HepG2 (cell line): ENCODE measurements around the gene SLC5A5. TPM values are rescaled to one million over a fixed set of nuclear protein-coding genes. Genes with fewer than 3 reads are reported as not detected.
A peak's percentile ranks its signal among the peaks of the same experiment; 100 is the strongest.

Source experiments
- BHLHE40 ChIP-seq: IDR thresholded peaks from 2 replicates; pipeline ENCODE4 v1.6.1; 2011; ENCODE audit warnings: low read length, improper control_type of control experiment
- BORCS8-MEF2B ChIP-seq: sonication (generic); formaldehyde crosslinking; IDR thresholded peaks from 2 replicates; pipeline ENCODE4 v1.8.0; 2022; ENCODE audit warnings: mild to moderate bottlenecking, missing genetic modification reagents
- FOXA1 ChIP-seq, 2 experiments: fragments of 450-650 bp in 1 of 2; sonication (generic) in 1 of 2; formaldehyde crosslinking in 1 of 2; IDR thresholded peaks; 2 replicates each; pipeline versions ENCODE4 v1.4.0 to v1.6.1; 2016 to 2020; ENCODE audit warnings: missing genetic modification reagents in 1 of 2
- FOXP4 ChIP-seq: sonication (generic); formaldehyde crosslinking; IDR thresholded peaks from 2 replicates; pipeline ENCODE4 v1.4.0; 2020; ENCODE audit warnings: missing genetic modification reagents
- IKZF5 ChIP-seq: IDR thresholded peaks from 2 replicates; pipeline ENCODE4 v1.6.1; 2018; ENCODE audit warnings: missing genetic modification reagents, mild to moderate bottlenecking, missing compliant biosample characterization
- RAD21 ChIP-seq: fragments of 450-650 bp; formaldehyde crosslinking; IDR thresholded peaks from 2 replicates; pipeline ENCODE4 v1.5.0; 2020; ENCODE audit warnings: mild to moderate bottlenecking
- TFAP4 ChIP-seq: sonication (generic); IDR thresholded peaks from 2 replicates; pipeline ENCODE4 v1.6.1; 2016; ENCODE audit warnings: low read depth, borderline replicate concordance
- THAP11 ChIP-seq: IDR thresholded peaks from 2 replicates; pipeline ENCODE4 v1.6.1; 2016; ENCODE audit warnings: missing biosample characterization, missing genetic modification reagents
- YY1 ChIP-seq: IDR thresholded peaks from 2 replicates; pipeline ENCODE4 v1.6.1; 2011; ENCODE audit warnings: low read length, low read depth, moderate library complexity, mild to moderate bottlenecking; ENCODE audit not compliant: insufficient read depth, insufficient replicate concordance
- ZFX ChIP-seq: sonication (generic); formaldehyde crosslinking; IDR thresholded peaks from 2 replicates; pipeline ENCODE4 v1.4.0; 2020; ENCODE audit warnings: mild to moderate bottlenecking, low read depth, missing genetic modification reagents, moderate library complexity
- ZNF766 ChIP-seq: sonication (generic); formaldehyde crosslinking; IDR thresholded peaks from 2 replicates; pipeline ENCODE4 v1.5.0; 2020; ENCODE audit warnings: missing genetic modification reagents, borderline replicate concordance
- polyA plus RNA-seq, 8 experiments: library from polyadenylated mRNA; depleted of rRNA in 3 of 8; stranded (reverse) in 7 of 8; unstranded in 1 of 8; fragments of >200 nt; fragmentation: Illumina TruSeq in 4 of 8; extraction: Trizol in 4 of 8; gene quantifications; 2 replicates each; pipeline versions ENCODE4 v1.2.1 to v1.2.3, GENCODE V29; 2011 to 2016; ENCODE audit warnings: low read depth in 4 of 8, missing spikeins in 1 of 8, mixed read lengths in 1 of 8; ENCODE audit not compliant: insufficient read depth in 1 of 8
- total RNA-seq, 5 experiments: library from RNA; depleted of rRNA; stranded (reverse); fragments of >200 nt; fragmentation: Illumina TruSeq; extraction: Trizol; gene quantifications; 2 replicates each; pipeline ENCODE4 v1.2.3, GENCODE V29; 2016; ENCODE audit warnings: low read depth in 1 of 5
- TF ChIP-seq, protein P1 (sequence below): sonication (generic); formaldehyde crosslinking; IDR thresholded peaks from 2 replicates; pipeline ENCODE4 v1.4.0; 2020; ENCODE audit warnings: missing genetic modification reagents, borderline replicate concordance
- TF ChIP-seq, protein P2 (sequence below): sonication (generic); formaldehyde crosslinking; IDR thresholded peaks from 2 replicates; pipeline ENCODE4 v1.4.0; 2020; ENCODE audit warnings: low read depth, mild to moderate bottlenecking, missing genetic modification reagents
- TF ChIP-seq, protein P3 (sequence below): sonication (generic); formaldehyde crosslinking; IDR thresholded peaks from 2 replicates; pipeline ENCODE4 v1.5.0; 2020; ENCODE audit warnings: mild to moderate bottlenecking, missing genetic modification reagents, moderate library complexity

Gene SLC5A5
- total and polyA plus RNA-seq, 2 of the 13 experiments (the other 11 are each of a cell fraction or from before 2014, with no cell fraction given): not detected

DNA sequence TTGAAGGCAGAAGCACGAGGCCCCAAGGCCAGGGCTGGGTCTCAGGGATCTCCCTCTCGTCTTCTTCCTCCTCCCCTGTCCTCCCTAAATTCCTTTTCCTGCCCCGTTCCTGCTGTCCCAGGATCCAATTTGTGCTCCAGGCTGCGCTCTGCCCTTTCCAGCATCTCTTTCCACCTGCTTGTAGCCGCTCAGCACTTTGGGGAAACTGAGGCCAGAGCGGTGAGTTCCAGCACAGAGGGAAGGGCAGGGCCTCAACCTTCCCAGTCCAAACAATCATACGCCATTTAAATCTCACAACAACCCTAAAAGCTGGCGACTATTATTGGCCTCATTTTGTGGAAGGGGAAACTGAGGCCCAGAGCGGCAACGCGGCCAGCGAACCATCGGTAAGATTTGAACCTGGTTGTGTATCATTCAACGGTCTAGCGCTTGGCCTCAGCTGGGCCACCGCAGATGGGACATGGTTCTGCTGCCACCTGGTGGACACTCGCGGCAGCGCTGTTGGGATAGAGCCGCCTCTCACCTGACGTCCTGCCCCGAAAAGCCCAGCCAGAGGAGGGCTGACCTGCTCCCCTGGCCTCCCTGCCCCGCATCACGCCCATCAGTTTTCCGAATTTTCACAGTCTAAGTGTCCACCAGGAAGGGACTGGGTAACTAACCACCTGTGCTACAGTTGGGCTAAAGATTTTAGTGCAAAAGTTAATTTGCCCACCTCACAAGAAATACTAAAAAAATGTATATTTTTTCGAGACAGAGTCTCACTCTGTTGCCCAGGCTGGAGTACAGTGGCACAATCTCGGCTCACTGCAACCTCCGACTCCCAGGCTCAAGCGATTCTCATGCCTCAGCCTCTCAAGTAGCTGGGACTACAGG lies 16.2 kb upstream of the SLC5A5 start (continued):
- TF ChIP-seq ZFX (CRISPR knock-in tag) (0 out of 2 replicates have a peak, but pooled peaks have one; percentile 32), BHLHE40 (0 out of 2 replicates have a peak, but pooled peaks have one; percentile 34), FOXP4 (CRISPR knock-in tag) (no peak; the same call in 1 of the 2 replicates), YY1 (peak; percentile 41), FOXA1 (IDR thresholded peaks at IDR 0.05) (no peak), FOXA1 (CRISPR knock-in tag; IDR thresholded peaks at IDR 0.05) (peak; percentile 41; the same call in 1 of the 2 replicates), ZNF766 (no peak), THAP11 (CRISPR knock-in tag) (peak; percentile 63), IKZF5 (CRISPR knock-in tag) (peak; percentile 47; the same call in 1 of the 2 replicates), RAD21 (peak; percentile 95), BORCS8-MEF2B (0 out of 2 replicates have a peak, but pooled peaks have one; percentile 49), TFAP4 (peak; percentile 85; the same call in 1 of the 2 replicates)
- TF ChIP-seq, protein P1, sequence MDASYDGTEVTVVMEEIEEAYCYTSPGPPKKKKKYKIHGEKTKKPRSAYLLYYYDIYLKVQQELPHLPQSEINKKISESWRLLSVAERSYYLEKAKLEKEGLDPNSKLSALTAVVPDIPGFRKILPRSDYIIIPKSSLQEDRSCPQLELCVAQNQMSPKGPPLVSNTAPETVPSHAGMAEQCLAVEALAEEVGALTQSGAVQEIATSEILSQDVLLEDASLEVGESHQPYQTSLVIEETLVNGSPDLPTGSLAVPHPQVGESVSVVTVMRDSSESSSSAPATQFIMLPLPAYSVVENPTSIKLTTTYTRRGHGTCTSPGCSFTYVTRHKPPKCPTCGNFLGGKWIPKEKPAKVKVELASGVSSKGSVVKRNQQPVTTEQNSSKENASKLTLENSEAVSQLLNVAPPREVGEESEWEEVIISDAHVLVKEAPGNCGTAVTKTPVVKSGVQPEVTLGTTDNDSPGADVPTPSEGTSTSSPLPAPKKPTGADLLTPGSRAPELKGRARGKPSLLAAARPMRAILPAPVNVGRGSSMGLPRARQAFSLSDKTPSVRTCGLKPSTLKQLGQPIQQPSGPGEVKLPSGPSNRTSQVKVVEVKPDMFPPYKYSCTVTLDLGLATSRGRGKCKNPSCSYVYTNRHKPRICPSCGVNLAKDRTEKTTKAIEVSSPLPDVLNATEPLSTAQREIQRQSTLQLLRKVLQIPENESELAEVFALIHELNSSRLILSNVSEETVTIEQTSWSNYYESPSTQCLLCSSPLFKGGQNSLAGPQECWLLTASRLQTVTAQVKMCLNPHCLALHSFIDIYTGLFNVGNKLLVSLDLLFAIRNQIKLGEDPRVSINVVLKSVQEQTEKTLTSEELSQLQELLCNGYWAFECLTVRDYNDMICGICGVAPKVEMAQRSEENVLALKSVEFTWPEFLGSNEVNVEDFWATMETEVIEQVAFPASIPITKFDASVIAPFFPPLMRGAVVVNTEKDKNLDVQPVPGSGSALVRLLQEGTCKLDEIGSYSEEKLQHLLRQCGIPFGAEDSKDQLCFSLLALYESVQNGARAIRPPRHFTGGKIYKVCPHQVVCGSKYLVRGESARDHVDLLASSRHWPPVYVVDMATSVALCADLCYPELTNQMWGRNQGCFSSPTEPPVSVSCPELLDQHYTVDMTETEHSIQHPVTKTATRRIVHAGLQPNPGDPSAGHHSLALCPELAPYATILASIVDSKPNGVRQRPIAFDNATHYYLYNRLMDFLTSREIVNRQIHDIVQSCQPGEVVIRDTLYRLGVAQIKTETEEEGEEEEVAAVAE (CRISPR knock-in tag): peak; percentile 29; the same call in 1 of the 2 replicates
- TF ChIP-seq, protein P2, sequence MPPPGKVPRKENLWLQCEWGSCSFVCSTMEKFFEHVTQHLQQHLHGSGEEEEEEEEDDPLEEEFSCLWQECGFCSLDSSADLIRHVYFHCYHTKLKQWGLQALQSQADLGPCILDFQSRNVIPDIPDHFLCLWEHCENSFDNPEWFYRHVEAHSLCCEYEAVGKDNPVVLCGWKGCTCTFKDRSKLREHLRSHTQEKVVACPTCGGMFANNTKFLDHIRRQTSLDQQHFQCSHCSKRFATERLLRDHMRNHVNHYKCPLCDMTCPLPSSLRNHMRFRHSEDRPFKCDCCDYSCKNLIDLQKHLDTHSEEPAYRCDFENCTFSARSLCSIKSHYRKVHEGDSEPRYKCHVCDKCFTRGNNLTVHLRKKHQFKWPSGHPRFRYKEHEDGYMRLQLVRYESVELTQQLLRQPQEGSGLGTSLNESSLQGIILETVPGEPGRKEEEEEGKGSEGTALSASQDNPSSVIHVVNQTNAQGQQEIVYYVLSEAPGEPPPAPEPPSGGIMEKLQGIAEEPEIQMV (CRISPR knock-in tag): no peak
- TF ChIP-seq, protein P3, sequence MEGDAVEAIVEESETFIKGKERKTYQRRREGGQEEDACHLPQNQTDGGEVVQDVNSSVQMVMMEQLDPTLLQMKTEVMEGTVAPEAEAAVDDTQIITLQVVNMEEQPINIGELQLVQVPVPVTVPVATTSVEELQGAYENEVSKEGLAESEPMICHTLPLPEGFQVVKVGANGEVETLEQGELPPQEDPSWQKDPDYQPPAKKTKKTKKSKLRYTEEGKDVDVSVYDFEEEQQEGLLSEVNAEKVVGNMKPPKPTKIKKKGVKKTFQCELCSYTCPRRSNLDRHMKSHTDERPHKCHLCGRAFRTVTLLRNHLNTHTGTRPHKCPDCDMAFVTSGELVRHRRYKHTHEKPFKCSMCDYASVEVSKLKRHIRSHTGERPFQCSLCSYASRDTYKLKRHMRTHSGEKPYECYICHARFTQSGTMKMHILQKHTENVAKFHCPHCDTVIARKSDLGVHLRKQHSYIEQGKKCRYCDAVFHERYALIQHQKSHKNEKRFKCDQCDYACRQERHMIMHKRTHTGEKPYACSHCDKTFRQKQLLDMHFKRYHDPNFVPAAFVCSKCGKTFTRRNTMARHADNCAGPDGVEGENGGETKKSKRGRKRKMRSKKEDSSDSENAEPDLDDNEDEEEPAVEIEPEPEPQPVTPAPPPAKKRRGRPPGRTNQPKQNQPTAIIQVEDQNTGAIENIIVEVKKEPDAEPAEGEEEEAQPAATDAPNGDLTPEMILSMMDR (CRISPR knock-in tag): peak; percentile 97
